GM18870 (cell line): ENCODE measurements around the gene CAPN13.

Experiments used
- ATAC-seq: cut with Tn5 transposase; IDR thresholded peaks from one replicate; pipeline ENCODE4 v1.9.1; 2021; ENCODE audit warnings: moderate library complexity; ENCODE audit not compliant: unreplicated experiment

Gene CAPN13

GRCh38 chr2:30789670-30790210, 17.5 kb downstream of the CAPN13 start:
- ATAC-seq, result no peak

- no peak for ATAC-seq
Observed at GRCh38 chr2:30786923-30787685, 20.1 kb downstream of the CAPN13 start.

GRCh38 chr2:30784682-30785081, 22.6 kb downstream of the CAPN13 start:
- no peak for ATAC-seq

GRCh38 chr2:30781961-30782533, 25.2 kb downstream of the CAPN13 start:
- no peak for ATAC-seq

- ATAC-seq, result no peak
Observed at GRCh38 chr2:30781451-30781850, 25.8 kb downstream of the CAPN13 start.

GRCh38 chr2:30780776-30781330, 26.4 kb downstream of the CAPN13 start:
- no peak for ATAC-seq

- no peak for ATAC-seq
Observed at GRCh38 chr2:30778611-30779010, 28.6 kb downstream of the CAPN13 start.

- no peak for ATAC-seq
Observed at GRCh38 chr2:30777661-30778505, 29.4 kb downstream of the CAPN13 start.

GRCh38 chr2:30776831-30777635, 30.2 kb downstream of the CAPN13 start:
- ATAC-seq, result no peak

GRCh38 chr2:30775833-30776232, 31.4 kb downstream of the CAPN13 start:
- ATAC-seq, result no peak

- ATAC-seq, result no peak
Observed at GRCh38 chr2:30772021-30772705, 35.1 kb downstream of the CAPN13 start.

- ATAC-seq, result no peak
Observed at GRCh38 chr2:30770816-30771576, 36.2 kb downstream of the CAPN13 start.

GRCh38 chr2:30769891-30770462, 37.3 kb downstream of the CAPN13 start:
- ATAC-seq, result no peak

GRCh38 chr2:30769481-30769780, 37.8 kb downstream of the CAPN13 start:
- ATAC-seq, result no peak

- no peak for ATAC-seq
Observed at GRCh38 chr2:30768708-30769480, 38.4 kb downstream of the CAPN13 start.

- ATAC-seq, result no peak
Observed at GRCh38 chr2:30768036-30768686, 39.1 kb downstream of the CAPN13 start.

- no peak for ATAC-seq
Observed at GRCh38 chr2:30766666-30767065, 40.6 kb downstream of the CAPN13 start.
